Stimulated activated CD8-positive, alpha-beta memory T cell treated with anti-CD3 and anti-CD28 coated beads, Interleukin-15, amount 100 ng/mL, for 1 hour (primary cell): ENCODE data around the gene CIAO2A.
"Not testable (repeated sequence)": the region's sequence is repeated elsewhere in the genome, so short reads cannot be mapped to it uniquely, and the experiment has no call there.

Experiments used
- DNase-seq: peaks from one replicate; pipeline ENCODE4 v3.0.0-alpha.2; 2020; ENCODE audit warnings: low read depth

Gene CIAO2A

GRCh38 chr15:64070965-64071851 is 22.4 kb downstream of the CIAO2A start:
- DNase-seq = no peak

GRCh38 chr15:64070106-64070505 is 23.5 kb downstream of the CIAO2A start:
- no peak for DNase-seq

- DNase-seq = no peak
Observed at GRCh38 chr15:64068133-64068532, 25.5 kb downstream of the CIAO2A start.

GRCh38 chr15:64067564-64068030 is 26.0 kb downstream of the CIAO2A start:
- DNase-seq = peak; percentile 53

- no peak for DNase-seq
Observed at GRCh38 chr15:64066451-64066850, 27.2 kb downstream of the CIAO2A start.

- DNase-seq = no peak
Observed at GRCh38 chr15:64060716-64061115, 32.9 kb downstream of the CIAO2A start.

- DNase-seq = not testable (repeated sequence)
Observed at GRCh38 chr15:64059104-64059503, 34.5 kb downstream of the CIAO2A start.

GRCh38 chr15:64058279-64058678 is 35.4 kb downstream of the CIAO2A start:
- no peak for DNase-seq

- DNase-seq = not testable (repeated sequence)
Observed at GRCh38 chr15:64053674-64054073, 40.0 kb downstream of the CIAO2A start.

GRCh38 chr15:64052925-64053491 is 40.6 kb downstream of the CIAO2A start:
- no peak for DNase-seq

- no peak for DNase-seq
Observed at GRCh38 chr15:64051407-64052259, 42.0 kb downstream of the CIAO2A start.

- no peak for DNase-seq
Observed at GRCh38 chr15:64051093-64051402, 42.6 kb downstream of the CIAO2A start.

- no peak for DNase-seq
Observed at GRCh38 chr15:64050281-64051092, 43.2 kb downstream of the CIAO2A start.

GRCh38 chr15:64048781-64049460 is 44.7 kb downstream of the CIAO2A start:
- no peak for DNase-seq

- DNase-seq = peak; percentile 21
Observed at GRCh38 chr15:64046421-64047153, 47.1 kb downstream of the CIAO2A start, which contains the start of gene DAPK2. TSS of gene DAPK2 (minus strand) at chr15:64046485. CDS start at chr15:64040261, 6,224 bp downstream.

- no peak for DNase-seq
Observed at GRCh38 chr15:64045774-64046420, 47.7 kb downstream of the CIAO2A start.

GRCh38 chr15:64045101-64045435 is 48.6 kb downstream of the CIAO2A start:
- DNase-seq = no peak

GRCh38 chr15:64044300-64045100 is 49.1 kb downstream of the CIAO2A start:
- no peak for DNase-seq
